ENCODE data around the gene ANXA8.

ANXA8 gene

GRCh38 chr10:47447209-47447608, 36.7 kb downstream of the ANXA8 start:
- H3K27me3 Mint-ChIP-seq, result peaks cover 1% of the 10 kb centered on the region
- no peak overlapping the region for H3K27ac Mint-ChIP-seq
- H3K36me3 Mint-ChIP-seq (ENCODE audit: low read depth), result no peaks in the 10 kb centered on the region
- H3K4me1 Mint-ChIP-seq (ENCODE audit: low read depth), result peaks cover 9% of the 10 kb centered on the region
- intact Hi-C loops (cut with micrococcal nuclease), result no loop called here
- no peak overlapping the region for H3K4me3 Mint-ChIP-seq
- H3K9me3 Mint-ChIP-seq, result peaks cover 13% of the 10 kb centered on the region

DNA sequence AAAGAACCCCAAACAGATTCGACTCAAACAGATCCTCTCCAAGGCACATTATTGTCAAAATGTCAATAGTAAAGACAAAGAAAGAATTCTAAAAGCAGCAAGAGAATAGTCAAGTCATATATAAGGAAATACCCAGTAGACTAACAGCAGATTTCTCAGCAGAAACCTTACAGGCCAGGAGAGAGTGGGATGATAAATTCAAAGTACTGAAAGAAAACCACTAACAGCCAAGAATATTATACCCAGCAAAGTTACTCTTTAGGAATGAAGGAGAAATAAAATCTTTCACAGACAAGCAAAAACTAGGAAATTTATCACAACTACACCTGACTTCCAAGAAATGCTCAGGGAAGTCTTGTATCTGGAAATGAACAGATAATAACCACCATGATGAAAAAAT, 38.2 kb downstream of the ANXA8 start:
- Mint-ChIP-seq H3K9me3 (peaks cover 13% of the 10 kb centered on the region), H3K4me1 (ENCODE audit: low read depth) (peaks cover 9% of the 10 kb centered on the region), H3K36me3 (ENCODE audit: low read depth) (no peaks in the 10 kb centered on the region), H3K27me3 (peaks cover 3% of the 10 kb centered on the region), H3K4me3 (no peak overlapping the region), H3K27ac (no peak overlapping the region)
- intact Hi-C loops (cut with micrococcal nuclease), result no loop called here

- intact Hi-C loops (cut with micrococcal nuclease), result no loop called here
- H3K36me3 Mint-ChIP-seq (ENCODE audit: low read depth), result no peaks in the 10 kb centered on the region
- H3K27me3 Mint-ChIP-seq, result peaks cover 7% of the 10 kb centered on the region
- no peak overlapping the region for H3K27ac Mint-ChIP-seq
- H3K9me3 Mint-ChIP-seq, result peaks cover 13% of the 10 kb centered on the region
- H3K4me1 Mint-ChIP-seq (ENCODE audit: low read depth), result peaks cover 7% of the 10 kb centered on the region
- no peak overlapping the region for H3K4me3 Mint-ChIP-seq
Measured at GRCh38 chr10:47444047-47444446, 39.9 kb downstream of the ANXA8 start.

DNA sequence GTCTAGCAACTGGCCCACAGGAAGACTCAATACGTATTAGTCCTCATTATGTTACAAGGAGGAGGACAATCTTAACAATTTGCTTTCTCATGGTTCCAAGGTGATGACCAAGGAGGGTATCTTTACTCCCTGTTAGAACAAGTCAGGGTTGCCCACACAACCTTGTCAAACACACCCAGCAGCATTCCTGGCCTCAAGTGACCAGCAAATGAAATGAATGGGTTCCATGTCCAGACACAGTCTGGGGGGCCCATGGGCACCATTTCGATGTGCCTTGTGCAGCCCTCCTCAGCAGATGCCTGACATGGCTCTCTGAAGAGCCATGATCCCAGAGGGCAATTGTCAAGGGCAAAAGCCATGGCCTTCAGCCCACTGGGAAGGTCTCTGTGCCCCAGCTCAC, 40.8 kb downstream of the ANXA8 start:
- intact Hi-C loops (cut with micrococcal nuclease), result no loop called here
- Mint-ChIP-seq H3K4me3 (no peak overlapping the region), H3K36me3 (ENCODE audit: low read depth) (no peaks in the 10 kb centered on the region), H3K4me1 (ENCODE audit: low read depth) (no peaks in the 10 kb centered on the region), H3K27me3 (peaks cover 7% of the 10 kb centered on the region), H3K9me3 (peaks cover 13% of the 10 kb centered on the region), H3K27ac (no peak overlapping the region)

DNA sequence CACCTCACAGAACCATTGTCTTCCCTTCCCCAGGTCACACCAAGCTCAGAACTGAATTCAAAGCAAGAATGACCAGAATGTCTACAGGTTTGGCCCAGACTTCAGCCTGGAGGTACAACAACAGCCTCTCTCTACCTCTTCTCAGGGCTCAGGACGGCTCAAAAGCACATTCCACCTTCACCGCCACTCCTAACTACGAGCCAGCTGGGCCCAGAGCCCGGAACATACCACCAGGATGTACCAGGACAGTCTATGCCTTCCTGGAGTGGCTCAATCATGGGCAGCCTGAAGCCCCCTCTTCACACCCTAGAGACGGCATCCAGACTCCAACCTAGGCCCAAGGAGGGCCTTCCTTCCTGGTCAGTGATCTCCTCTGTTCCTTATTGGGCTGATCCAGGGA, 41.6 kb downstream of the ANXA8 start:
- no peaks in the 10 kb centered on the region for H3K4me1 Mint-ChIP-seq (ENCODE audit: low read depth)
- H3K27ac Mint-ChIP-seq, result no peak overlapping the region
- no peak overlapping the region for H3K4me3 Mint-ChIP-seq
- H3K9me3 Mint-ChIP-seq, result peaks cover 13% of the 10 kb centered on the region
- intact Hi-C loops (cut with micrococcal nuclease), result no loop called here
- no peaks in the 10 kb centered on the region for H3K36me3 Mint-ChIP-seq (ENCODE audit: low read depth)
- peaks cover 7% of the 10 kb centered on the region for H3K27me3 Mint-ChIP-seq

DNA sequence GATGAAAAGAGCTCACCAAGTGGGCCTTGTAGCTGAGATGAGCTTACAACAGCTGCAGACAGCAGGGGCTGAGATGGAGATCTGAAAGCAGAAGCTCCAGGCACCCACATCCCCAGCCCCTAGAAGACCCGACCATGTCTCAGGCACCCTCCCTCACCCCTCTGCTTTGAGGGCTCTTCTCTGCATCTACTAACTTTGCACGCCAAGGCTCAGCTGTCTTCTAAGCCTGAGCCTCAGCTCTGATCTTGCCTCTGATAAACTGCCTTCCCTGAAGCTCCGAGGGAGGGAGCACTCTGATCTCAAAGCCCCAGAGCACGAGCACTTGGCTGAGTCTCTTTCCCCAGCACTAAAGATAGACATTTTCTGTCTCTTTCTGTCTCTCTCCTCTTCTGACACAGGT, 42.0 kb downstream of the ANXA8 start:
- no peak overlapping the region for H3K27ac Mint-ChIP-seq
- intact Hi-C loops (cut with micrococcal nuclease), result no loop called here
- no peaks in the 10 kb centered on the region for H3K36me3 Mint-ChIP-seq (ENCODE audit: low read depth)
- H3K9me3 Mint-ChIP-seq, result peaks cover 13% of the 10 kb centered on the region
- H3K4me3 Mint-ChIP-seq, result no peak overlapping the region
- H3K4me1 Mint-ChIP-seq (ENCODE audit: low read depth), result no peaks in the 10 kb centered on the region
- peaks cover 9% of the 10 kb centered on the region for H3K27me3 Mint-ChIP-seq

DNA sequence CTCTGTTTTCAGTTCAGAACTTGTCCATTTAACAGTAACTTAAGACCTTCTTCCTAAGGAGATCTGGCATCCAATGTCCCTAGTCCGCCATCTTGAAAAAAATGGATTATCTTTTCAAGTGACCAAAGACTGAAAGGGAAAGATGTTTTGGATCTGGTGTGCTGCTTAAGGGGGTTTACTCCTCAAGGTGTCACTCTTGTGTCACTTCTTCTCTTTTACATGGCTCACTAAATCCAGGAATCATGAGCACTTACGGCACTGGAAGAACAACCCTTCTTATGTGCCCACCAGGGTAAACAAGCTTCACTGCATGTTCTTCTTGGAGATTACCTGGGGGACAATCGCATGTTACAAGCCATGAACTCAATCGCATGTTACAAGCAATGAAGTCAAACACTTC, 43.7 kb downstream of the ANXA8 start:
- Mint-ChIP-seq H3K36me3 (ENCODE audit: low read depth) (no peaks in the 10 kb centered on the region), H3K4me1 (ENCODE audit: low read depth) (peaks cover 3% of the 10 kb centered on the region), H3K27ac (no peak overlapping the region), H3K9me3 (peaks cover 3% of the 10 kb centered on the region), H3K4me3 (no peak overlapping the region), H3K27me3 (peaks cover 13% of the 10 kb centered on the region)
- intact Hi-C loops (cut with micrococcal nuclease), result no loop called here

- intact Hi-C loops (cut with micrococcal nuclease), result no loop called here
- H3K9me3 Mint-ChIP-seq, result peaks cover 5% of the 10 kb centered on the region
- peaks cover 8% of the 10 kb centered on the region for H3K4me1 Mint-ChIP-seq (ENCODE audit: low read depth)
- peaks cover 15% of the 10 kb centered on the region for H3K27me3 Mint-ChIP-seq
- H3K4me3 Mint-ChIP-seq, result no peak overlapping the region
- H3K27ac Mint-ChIP-seq, result no peak overlapping the region
- H3K36me3 Mint-ChIP-seq (ENCODE audit: low read depth), result no peaks in the 10 kb centered on the region
Measured at GRCh38 chr10:47438857-47439474, 44.9 kb downstream of the ANXA8 start.

DNA sequence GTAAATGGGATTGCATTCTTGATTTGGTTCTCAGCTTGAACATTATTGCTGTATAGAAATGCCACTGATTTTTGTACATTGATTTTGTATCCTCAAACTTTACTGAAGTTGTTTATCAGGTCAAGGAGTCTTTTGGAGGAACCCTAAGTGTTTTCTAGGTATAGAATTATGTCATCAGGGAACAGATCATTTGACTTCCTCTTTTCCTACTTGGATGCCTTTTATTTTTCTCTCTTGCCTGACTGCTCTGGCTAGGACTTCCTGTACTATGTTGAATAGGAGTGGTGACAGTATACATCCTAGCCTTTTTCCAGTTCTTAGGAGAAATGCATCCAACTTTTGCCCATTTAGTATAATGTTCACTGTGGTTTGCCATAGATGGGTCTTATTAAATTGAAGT, 48.8 kb downstream of the ANXA8 start:
- Mint-ChIP-seq H3K27me3 (peaks cover 38% of the 10 kb centered on the region), H3K36me3 (ENCODE audit: low read depth) (no peaks in the 10 kb centered on the region), H3K9me3 (peaks cover 5% of the 10 kb centered on the region), H3K4me3 (no peak overlapping the region), H3K27ac (no peak overlapping the region), H3K4me1 (ENCODE audit: low read depth) (peaks cover 8% of the 10 kb centered on the region)
- intact Hi-C loops (cut with micrococcal nuclease), result no loop called here

DNA sequence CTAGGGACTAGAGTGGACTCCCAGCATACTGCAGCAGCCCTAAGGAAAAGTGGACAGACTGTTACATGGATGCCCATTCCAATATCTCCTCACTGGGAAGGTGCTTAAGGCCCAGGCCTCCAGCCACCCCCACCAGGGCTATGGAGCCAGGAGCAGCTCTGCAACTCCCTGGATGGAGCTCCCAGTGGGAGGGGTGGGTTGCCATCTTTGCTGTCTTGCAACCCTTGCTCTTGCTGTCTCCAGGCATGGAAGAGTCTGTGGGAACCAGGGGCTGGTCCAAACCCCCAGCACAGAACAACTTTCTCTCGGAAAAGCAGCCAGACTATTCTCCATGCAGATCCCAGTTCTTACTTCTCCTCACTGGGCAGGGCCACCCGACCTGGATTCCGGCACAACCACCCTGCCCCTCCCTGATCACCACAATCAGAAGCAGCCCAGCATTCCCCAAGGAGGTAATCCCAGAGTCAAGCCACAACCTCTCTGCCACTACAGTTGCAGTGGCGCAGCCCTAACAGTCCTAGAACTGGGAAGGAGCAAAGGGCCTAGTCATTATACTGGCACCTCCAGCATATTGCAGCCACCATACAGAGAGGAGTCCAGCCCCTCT, 58.0 kb downstream of the ANXA8 start:
- no peaks in the 10 kb centered on the region for H3K4me1 Mint-ChIP-seq (ENCODE audit: low read depth)
- no peaks in the 10 kb centered on the region for H3K36me3 Mint-ChIP-seq (ENCODE audit: low read depth)
- peaks cover 20% of the 10 kb centered on the region for H3K27me3 Mint-ChIP-seq
- H3K27ac Mint-ChIP-seq, result no peak overlapping the region
- H3K4me3 Mint-ChIP-seq, result no peak overlapping the region
- H3K9me3 Mint-ChIP-seq, result no peaks in the 10 kb centered on the region
- intact Hi-C loops (cut with micrococcal nuclease), result no loop called here

GRCh38 chr10:47424231-47424630, 59.7 kb downstream of the ANXA8 start:
- Mint-ChIP-seq H3K4me1 (ENCODE audit: low read depth) (no peaks in the 10 kb centered on the region), H3K27me3 (peaks cover 10% of the 10 kb centered on the region), H3K27ac (no peak overlapping the region), H3K36me3 (ENCODE audit: low read depth) (no peaks in the 10 kb centered on the region), H3K4me3 (no peak overlapping the region), H3K9me3 (no peaks in the 10 kb centered on the region)
- intact Hi-C loops (cut with micrococcal nuclease), result no loop called here

DNA sequence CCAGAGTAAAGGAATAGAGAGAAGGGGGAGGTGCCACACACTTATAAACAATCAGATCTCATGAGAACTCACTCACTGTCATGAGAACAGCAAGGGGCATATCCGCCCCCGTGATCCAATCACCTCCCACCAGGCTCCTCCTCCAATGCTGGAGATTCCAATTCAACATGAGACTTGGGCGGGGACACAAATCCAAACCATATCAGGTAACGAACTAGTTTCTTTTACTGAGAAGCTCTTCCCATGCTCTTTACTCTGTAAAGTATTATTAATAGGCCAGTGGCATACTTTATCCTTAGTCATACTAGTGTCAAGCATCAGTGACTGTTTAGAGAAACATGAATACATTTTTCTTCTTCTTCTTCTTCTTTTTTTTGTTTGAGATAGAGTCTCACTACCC, 60.4 kb downstream of the ANXA8 start:
- H3K4me1 Mint-ChIP-seq (ENCODE audit: low read depth), result no peaks in the 10 kb centered on the region
- no peak overlapping the region for H3K27ac Mint-ChIP-seq
- H3K27me3 Mint-ChIP-seq, result peaks cover 9% of the 10 kb centered on the region
- H3K9me3 Mint-ChIP-seq, result no peaks in the 10 kb centered on the region
- no peak overlapping the region for H3K4me3 Mint-ChIP-seq
- intact Hi-C loops (cut with micrococcal nuclease), result no loop called here
- H3K36me3 Mint-ChIP-seq (ENCODE audit: low read depth), result no peaks in the 10 kb centered on the region

GRCh38 chr10:47421057-47421952, 62.6 kb downstream of the ANXA8 start:
- H3K4me3 Mint-ChIP-seq, result no peak overlapping the region
- no peaks in the 10 kb centered on the region for H3K9me3 Mint-ChIP-seq
- H3K27me3 Mint-ChIP-seq, result peaks cover 4% of the 10 kb centered on the region
- H3K4me1 Mint-ChIP-seq (ENCODE audit: low read depth), result no peaks in the 10 kb centered on the region
- H3K36me3 Mint-ChIP-seq (ENCODE audit: low read depth), result no peaks in the 10 kb centered on the region
- intact Hi-C loops (cut with micrococcal nuclease), result no loop called here
- H3K27ac Mint-ChIP-seq, result no peak overlapping the region

GRCh38 chr10:47420305-47421056, 63.4 kb downstream of the ANXA8 start:
- Mint-ChIP-seq H3K4me1 (ENCODE audit: low read depth) (no peaks in the 10 kb centered on the region), H3K4me3 (no peak overlapping the region), H3K36me3 (ENCODE audit: low read depth) (no peaks in the 10 kb centered on the region), H3K27ac (no peak overlapping the region), H3K27me3 (peaks cover 4% of the 10 kb centered on the region), H3K9me3 (no peaks in the 10 kb centered on the region)
- intact Hi-C loops (cut with micrococcal nuclease), result no loop called here

All from dendritic cell treated with granulocyte-macrophage colony-stimulating factor and Interleukin-4, amounts not matched to agents 40 ng/mL and 50 ng/mL, for 4 days (primary cell).